PC-9 (cell line): Measurements from ENCODE around the gene PADI1. TPM values are rescaled to one million over a fixed set of nuclear protein-coding genes. Genes with fewer than 3 reads are reported as not detected.

ENCODE experiments used
- BruUV-seq: library from RNA; stranded (reverse); fragments of 400-500 nt; replicated peaks from 2 replicates; lab custom pipeline; 2021; lab: Mats Ljungman, UMichigan
- CTCF ChIA-PET: fragments of 300-600 bp; sonication (Branson Sonifier 250); formaldehyde crosslinking; loops from one replicate; lab custom pipeline; 2022; ENCODE audit warnings: antibody characterized with exemption; lab: Charles Lee
- POLR2A ChIA-PET: fragments of 300-600 bp; sonication (Branson Sonifier 250); formaldehyde crosslinking; loops from one replicate; lab custom pipeline; 2022; ENCODE audit warnings: antibody characterized with exemption; ENCODE audit not compliant: unreplicated experiment; lab: Charles Lee
- DNase-seq, 2 experiments: peaks; one replicate each; pipeline versions ENCODE4 v3.0.0 to v3.0.0-alpha.2; 2015 to 2022; ENCODE audit warnings: mixed read lengths in 1 of 2
- H2AFZ ChIP-seq: fragments of 200-600 bp; sonication (generic); 2 replicates; pipeline ENCODE4 v1.8.1; 2017; ENCODE audit warnings: antibody characterized with exemption
- H3F3A ChIP-seq: fragments of 200-600 bp; sonication (generic); 2 replicates; pipeline ENCODE4 v1.8.1; 2017; ENCODE audit warnings: antibody characterized with exemption, mild to moderate bottlenecking, low read depth; ENCODE audit not compliant: insufficient read depth
- H3K27ac ChIP-seq: fragments of 200-600 bp; sonication (generic); 2 replicates; pipeline ENCODE4 v1.6.1; 2016; ENCODE audit warnings: mixed run types
- H3K27me3 ChIP-seq: fragments of 200-600 bp; sonication (generic); 2 replicates; pipeline ENCODE4 v1.6.1; 2016; ENCODE audit warnings: low read depth, mixed run types; ENCODE audit not compliant: insufficient read depth
- H3K36me3 ChIP-seq: fragments of 200-600 bp; sonication (generic); 2 replicates; pipeline ENCODE4 v1.6.1; 2016; ENCODE audit warnings: low read depth, mixed run types
- H3K4me1 ChIP-seq: fragments of 200-600 bp; sonication (generic); replicated peaks from 2 replicates; pipeline ENCODE4 v1.6.1; 2016; ENCODE audit warnings: mixed run types; ENCODE audit not compliant: insufficient read depth
- H3K4me2 ChIP-seq: fragments of 200-600 bp; sonication (generic); 2 replicates; pipeline ENCODE4 v1.6.1; 2017; ENCODE audit warnings: mixed run types
- H3K4me3 ChIP-seq: fragments of 200-600 bp; sonication (generic); 2 replicates; pipeline ENCODE4 v1.6.1; 2016; ENCODE audit warnings: mixed run types
- H3K79me2 ChIP-seq: fragments of 200-600 bp; sonication (generic); 2 replicates; pipeline ENCODE4 v1.6.1; 2017; ENCODE audit warnings: low read depth, mixed run types
- H3K9me2 ChIP-seq: fragments of 200-600 bp; sonication (generic); 2 replicates; pipeline ENCODE4 v1.8.1; 2017; ENCODE audit warnings: mild to moderate bottlenecking; ENCODE audit not compliant: insufficient read depth
- H3K9me3 ChIP-seq: fragments of 200-600 bp; sonication (generic); 2 replicates; pipeline ENCODE4 v1.8.1; 2016; ENCODE audit warnings: low read depth; ENCODE audit not compliant: insufficient read depth
- H4K20me1 ChIP-seq: fragments of 200-600 bp; sonication (generic); 2 replicates; pipeline ENCODE4 v1.8.1; 2017; ENCODE audit not compliant: insufficient read depth
- EZH2 ChIP-seq: fragments of 200-600 bp; sonication (generic); IDR thresholded peaks from 2 replicates; pipeline ENCODE4 v1.8.0; 2017; ENCODE audit warnings: antibody characterized with exemption, low read depth
- intact Hi-C: fragments of 100-400 bp; cut with micrococcal nuclease; formaldehyde crosslinking; loops from one replicate; pipeline ENCODE4 v1.10.0; 2022; ENCODE audit not compliant: unreplicated experiment
- total RNA-seq: library from RNA; stranded (reverse); gene quantifications from 2 replicates; pipeline ENCODE4 v1.2.3, GENCODE V29; 2021
- TF ChIP-seq, protein P1 (sequence below): fragments of 200-600 bp; sonication (generic); conservative IDR thresholded peaks from 2 replicates; pipeline ENCODE4 v1.6.1; 2017; ENCODE audit warnings: mixed run types, antibody characterized with exemption, mild to moderate bottlenecking, moderate library complexity

The PADI1 gene
- total RNA-seq, 1 experiment from 2014 or later = 28.3 TPM

DNA sequence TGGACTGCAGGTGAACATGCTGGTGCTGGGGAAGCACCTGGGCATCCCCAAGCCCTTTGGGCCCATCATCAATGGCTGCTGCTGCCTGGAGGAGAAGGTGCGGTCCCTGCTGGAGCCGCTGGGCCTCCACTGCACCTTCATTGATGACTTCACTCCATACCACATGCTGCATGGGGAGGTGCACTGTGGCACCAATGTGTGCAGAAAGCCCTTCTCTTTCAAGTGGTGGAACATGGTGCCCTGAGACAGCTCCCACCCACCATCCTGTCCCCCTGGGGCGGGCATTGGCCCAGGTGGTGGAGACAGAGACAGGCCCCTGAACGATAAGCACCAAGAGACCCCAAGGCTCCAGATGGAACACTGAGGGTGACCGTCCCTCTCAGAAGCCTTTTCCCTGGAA is 77.9 kb downstream of the PADI1 start:
- no peak for DNase-seq
- POLR2A ChIA-PET = no interaction called here
- Histone ChIP-seq H3K36me3 (no peaks in the 10 kb centered on the region), H3K9me3 (no peaks in the 10 kb centered on the region), H3F3A (peaks cover 12% of the 10 kb centered on the region; the same call in 1 of the 2 replicates), H3K27me3 (no peaks in the 10 kb centered on the region), H3K79me2 (no peaks in the 10 kb centered on the region), H3K4me3 (no peak overlapping the region), H4K20me1 (no peaks in the 10 kb centered on the region), H3K9me2 (no peaks in the 10 kb centered on the region), H3K27ac (no peak overlapping the region), H3K4me1 (peaks cover 14% of the 10 kb centered on the region), H3K4me2 (no peak overlapping the region), H2AFZ (no peak overlapping the region)
- no TSS peak for BruUV-seq
- CTCF ChIA-PET = no interaction called here
- intact Hi-C loops = no loop called here
- TF ChIP-seq, protein P1, sequence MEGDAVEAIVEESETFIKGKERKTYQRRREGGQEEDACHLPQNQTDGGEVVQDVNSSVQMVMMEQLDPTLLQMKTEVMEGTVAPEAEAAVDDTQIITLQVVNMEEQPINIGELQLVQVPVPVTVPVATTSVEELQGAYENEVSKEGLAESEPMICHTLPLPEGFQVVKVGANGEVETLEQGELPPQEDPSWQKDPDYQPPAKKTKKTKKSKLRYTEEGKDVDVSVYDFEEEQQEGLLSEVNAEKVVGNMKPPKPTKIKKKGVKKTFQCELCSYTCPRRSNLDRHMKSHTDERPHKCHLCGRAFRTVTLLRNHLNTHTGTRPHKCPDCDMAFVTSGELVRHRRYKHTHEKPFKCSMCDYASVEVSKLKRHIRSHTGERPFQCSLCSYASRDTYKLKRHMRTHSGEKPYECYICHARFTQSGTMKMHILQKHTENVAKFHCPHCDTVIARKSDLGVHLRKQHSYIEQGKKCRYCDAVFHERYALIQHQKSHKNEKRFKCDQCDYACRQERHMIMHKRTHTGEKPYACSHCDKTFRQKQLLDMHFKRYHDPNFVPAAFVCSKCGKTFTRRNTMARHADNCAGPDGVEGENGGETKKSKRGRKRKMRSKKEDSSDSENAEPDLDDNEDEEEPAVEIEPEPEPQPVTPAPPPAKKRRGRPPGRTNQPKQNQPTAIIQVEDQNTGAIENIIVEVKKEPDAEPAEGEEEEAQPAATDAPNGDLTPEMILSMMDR = no peak
- TF ChIP-seq EZH2 = no peak

DNA sequence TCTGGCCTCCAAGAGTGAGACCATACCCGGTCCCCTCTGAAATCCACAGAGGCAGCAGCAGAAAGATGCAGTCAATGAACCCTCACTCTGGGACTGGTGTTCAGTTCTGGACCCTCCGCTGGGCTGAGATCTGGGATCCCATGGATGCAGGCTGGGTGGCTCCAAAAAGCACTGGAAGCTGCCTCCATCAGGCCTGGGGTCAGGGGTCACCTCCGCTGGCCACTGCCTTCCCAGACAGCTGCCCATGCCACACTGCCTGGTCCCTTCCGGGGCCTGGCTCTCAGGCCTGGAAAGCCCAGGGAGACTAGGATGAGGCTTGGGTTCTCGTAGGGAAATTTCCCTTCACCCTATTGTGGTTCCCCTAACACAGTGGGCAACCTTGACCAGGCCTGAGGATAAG is 81.7 kb downstream of the PADI1 start:
- ChIA-PET CTCF (no interaction called here), POLR2A (no interaction called here)
- peak overlapping the region; percentile 9; the same call in 1 of the 2 replicates for H3K4me2 ChIP-seq
- H3K27ac ChIP-seq = no peak overlapping the region
- no peaks in the 10 kb centered on the region for H3K9me2 ChIP-seq
- H3K36me3 ChIP-seq = no peaks in the 10 kb centered on the region
- H3K9me3 ChIP-seq = no peaks in the 10 kb centered on the region
- no peaks in the 10 kb centered on the region for H3K27me3 ChIP-seq
- no peak for DNase-seq
- H3K4me1 ChIP-seq = peaks cover 42% of the 10 kb centered on the region
- no peak overlapping the region for H3K4me3 ChIP-seq
- BruUV-seq = no TSS peak
- no peaks in the 10 kb centered on the region for H4K20me1 ChIP-seq
- no peak for TF ChIP-seq EZH2
- TF ChIP-seq, protein P1 = no peak
- H3K79me2 ChIP-seq = no peaks in the 10 kb centered on the region
- H2AFZ ChIP-seq = no peak overlapping the region
- intact Hi-C loops = loop anchor here (5.0 kb wide), 1 partner anchor 34 kb away; no protein-coding TSS in a partner anchor
- H3F3A ChIP-seq = peaks cover 17% of the 10 kb centered on the region

DNA sequence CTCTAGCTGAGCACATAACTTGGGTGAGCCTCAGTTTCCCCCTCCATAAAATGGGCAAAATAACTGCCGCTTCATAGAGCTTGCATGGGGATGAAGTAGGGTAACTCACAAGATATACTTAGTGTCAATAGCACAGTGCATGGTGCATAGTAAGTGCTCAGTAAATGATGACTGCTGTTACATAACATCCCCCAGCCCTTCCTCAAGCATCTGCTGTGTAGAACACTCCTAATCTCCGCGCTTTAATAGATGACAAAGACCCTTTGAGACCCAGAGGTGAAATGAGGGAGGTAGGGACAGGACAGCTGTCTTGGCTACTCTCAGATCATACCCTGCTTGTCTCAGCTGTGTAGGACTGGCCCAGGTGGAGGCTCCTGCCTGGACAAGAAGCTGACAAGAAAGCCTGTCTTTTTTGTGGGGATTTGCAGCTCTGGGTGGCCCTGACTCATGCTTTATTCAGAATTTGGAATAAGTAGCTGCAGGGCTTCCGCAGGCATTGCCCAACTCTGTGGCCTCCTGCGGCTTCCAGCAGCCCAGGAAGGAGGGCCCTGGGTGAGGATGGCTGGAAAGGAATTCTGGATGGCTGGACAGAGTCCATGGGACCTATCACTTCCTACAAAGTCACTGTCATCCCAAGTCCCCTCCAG is 82.3 kb downstream of the PADI1 start:
- Histone ChIP-seq H3K36me3 (no peaks in the 10 kb centered on the region), H3K4me3 (no peak overlapping the region), H3K9me2 (no peaks in the 10 kb centered on the region), H3K9me3 (no peaks in the 10 kb centered on the region), H3K79me2 (no peaks in the 10 kb centered on the region), H2AFZ (no peak overlapping the region), H3K4me1 (peaks cover 48% of the 10 kb centered on the region), H3K27me3 (no peaks in the 10 kb centered on the region), H3K27ac (peak overlapping the region; percentile 25; the same call in 1 of the 2 replicates), H4K20me1 (no peaks in the 10 kb centered on the region), H3F3A (peaks cover 23% of the 10 kb centered on the region), H3K4me2 (peak overlapping the region; percentile 9)
- intact Hi-C loops = loop anchor here (5.0 kb wide), 1 partner anchor 35 kb away; no protein-coding TSS in a partner anchor
- BruUV-seq = no TSS peak
- TF ChIP-seq, protein P1 = no peak
- TF ChIP-seq EZH2 = no peak
- CTCF ChIA-PET = no interaction called here
- POLR2A ChIA-PET = no interaction called here
- DNase-seq = peak; percentile 78 to 92
